Head of caudate nucleus (tissue), 42 donors: ENCODE data around the gene NAPG.
"Not testable (repeated sequence)": the region's sequence is repeated elsewhere in the genome, so short reads cannot be mapped to it uniquely, and the experiment has no call there.

Experiments used
- DNase-seq, 42 donors: peaks; one replicate each; pipeline versions ENCODE4 v3.0.0 to v3.0.0-alpha.2; 2020 to 2021; ENCODE audit warnings: mixed read lengths in 7 of 42
- intact Hi-C: fragments of 100-400 bp; cut with DNase I; formaldehyde crosslinking; loops from one replicate; pipeline ENCODE4 v1.15.0; 2022

NAPG gene

GRCh38 chr18:10505892-10506291 is 19.9 kb upstream of the NAPG start:
- intact Hi-C loops, DNase-seq: not testable (repeated sequence)

GRCh38 chr18:10508591-10508990 is 17.2 kb upstream of the NAPG start:
- DNase-seq, result no peak
- intact Hi-C loops, result no loop called here

- no peak for DNase-seq
- intact Hi-C loops, result loop anchor here (10.0 kb wide), 1 partner anchor 56 kb away; the partner anchor contains the start of gene APCDD1
Observed at GRCh38 chr18:10511236-10511635, 14.6 kb upstream of the NAPG start.

GRCh38 chr18:10514082-10514481 is 11.7 kb upstream of the NAPG start:
- DNase-seq, result peak in 23 of 42 donors; percentile 27 to 72 (median 45)
- intact Hi-C loops, result loop anchor here (10.0 kb wide), 1 partner anchor 59 kb away; the partner anchor contains the start of gene APCDD1

- intact Hi-C loops, result loop anchor here (10.0 kb wide), 1 partner anchor 60 kb away; the partner anchor contains the start of gene APCDD1
- no peak for DNase-seq
Observed at GRCh38 chr18:10514601-10515000, 11.2 kb upstream of the NAPG start.

- peak in 2 of 42 donors; percentile 30 to 57 for DNase-seq
- intact Hi-C loops, result loop anchor here (5.0 to 10.0 kb wide), 2 partner anchors 61 to 113 kb away; partner anchors contain the start of gene APCDD1
Observed at GRCh38 chr18:10515456-10515855, 10.4 kb upstream of the NAPG start.

GRCh38 chr18:10516078-10516477 is 9.7 kb upstream of the NAPG start:
- no peak for DNase-seq
- intact Hi-C loops, result loop anchor here (5.0 to 10.0 kb wide), 2 partner anchors 61 to 114 kb away; partner anchors contain the start of gene APCDD1

- intact Hi-C loops, result loop anchor here (5.0 to 10.0 kb wide), 2 partner anchors 64 to 116 kb away; partner anchors contain the start of gene APCDD1
- DNase-seq, result peak; percentile 55 to 92 (median 83)
Observed at GRCh38 chr18:10518595-10519255, 7.1 kb upstream of the NAPG start.

- intact Hi-C loops, result loop anchor here (5.0 to 10.0 kb wide), 2 partner anchors 65 to 117 kb away; partner anchors contain the start of gene APCDD1
- DNase-seq, result no peak
Observed at GRCh38 chr18:10519366-10519765, 6.5 kb upstream of the NAPG start.

GRCh38 chr18:10519999-10520935 is 5.6 kb upstream of the NAPG start:
- intact Hi-C loops, result loop anchor here (2.0 to 10.0 kb wide), 3 partner anchors 65 to 551 kb away; partner anchors contain the start of gene APCDD1
- DNase-seq, result peak; percentile 63 to 92 (median 84)

GRCh38 chr18:10521566-10521965 is 4.3 kb upstream of the NAPG start:
- no peak for DNase-seq
- intact Hi-C loops, result loop anchor here (2.0 kb wide), 1 partner anchor 553 kb away; no protein-coding TSS in a partner anchor

GRCh38 chr18:10522574-10522973 is 3.3 kb upstream of the NAPG start:
- DNase-seq, result no peak
- intact Hi-C loops, result no loop called here

- no peak for DNase-seq
- intact Hi-C loops, result no loop called here
Observed at GRCh38 chr18:10523544-10523943, 2.3 kb upstream of the NAPG start.

- intact Hi-C loops, result no loop called here
- no peak for DNase-seq
Observed at GRCh38 chr18:10524507-10525370, 1.1 kb upstream of the NAPG start.

- no peak for DNase-seq
- intact Hi-C loops, result no loop called here
Observed at GRCh38 chr18:10525371-10525691, 496 bp upstream of the NAPG start.

GRCh38 chr18:10526561-10526949 is 728 bp downstream of the NAPG start:
- intact Hi-C loops, result no loop called here
- no peak for DNase-seq

- no peak for DNase-seq
- intact Hi-C loops, result no loop called here
Observed at GRCh38 chr18:10528439-10528838, 2.6 kb downstream of the NAPG start.

- intact Hi-C loops, result no loop called here
- DNase-seq, result no peak
Observed at GRCh38 chr18:10530002-10530401, 4.2 kb downstream of the NAPG start.

GRCh38 chr18:10530852-10531251 is 5.0 kb downstream of the NAPG start:
- no peak for DNase-seq
- intact Hi-C loops, result no loop called here
